HG02798 (cell line): ENCODE measurements around the gene ADAM19.

Experiments
- ATAC-seq: cut with Tn5 transposase; IDR thresholded peaks from one replicate; pipeline ENCODE4 v1.9.1; 2021; ENCODE audit warnings: mild to moderate bottlenecking; ENCODE audit not compliant: unreplicated experiment, poor library complexity

ADAM19 gene

GRCh38 chr5:157575381-157576020 lies at the start of gene ADAM19:
Gene ADAM19 (minus strand): TSS chr5:157575775. CDS start chr5:157575696, 79 bp downstream.
- peak; percentile 58 for ATAC-seq

- no peak for ATAC-seq
Measured at GRCh38 chr5:157624144-157624543, 48.6 kb upstream of the ADAM19 start.

GRCh38 chr5:157620776-157621175 lies 45.2 kb upstream of the ADAM19 start:
- no peak for ATAC-seq

- ATAC-seq = no peak
Measured at GRCh38 chr5:157618191-157618765, 42.7 kb upstream of the ADAM19 start.

- no peak for ATAC-seq
Measured at GRCh38 chr5:157616785-157617184, 41.2 kb upstream of the ADAM19 start.

GRCh38 chr5:157613385-157614245 lies 38.0 kb upstream of the ADAM19 start:
- no peak for ATAC-seq

- no peak for ATAC-seq
Measured at GRCh38 chr5:157612581-157612980, 37.0 kb upstream of the ADAM19 start.

GRCh38 chr5:157611571-157612476 lies 36.2 kb upstream of the ADAM19 start:
- ATAC-seq = peak; percentile 82

GRCh38 chr5:157610990-157611389 lies 35.4 kb upstream of the ADAM19 start:
- peak; percentile 10 for ATAC-seq

- no peak for ATAC-seq
Measured at GRCh38 chr5:157608972-157609565, 33.5 kb upstream of the ADAM19 start.

- ATAC-seq = no peak
Measured at GRCh38 chr5:157607371-157608161, 32.0 kb upstream of the ADAM19 start.

GRCh38 chr5:157606046-157606445 lies 30.5 kb upstream of the ADAM19 start:
- no peak for ATAC-seq

GRCh38 chr5:157603333-157604190 lies 28.0 kb upstream of the ADAM19 start:
- ATAC-seq = no peak

GRCh38 chr5:157602505-157602904 lies 26.9 kb upstream of the ADAM19 start:
- ATAC-seq = peak; percentile 58

- ATAC-seq = no peak
Measured at GRCh38 chr5:157600252-157600651, 24.7 kb upstream of the ADAM19 start.

GRCh38 chr5:157599565-157599964 lies 24.0 kb upstream of the ADAM19 start:
- ATAC-seq = no peak

- peak; percentile 24 for ATAC-seq
Measured at GRCh38 chr5:157598350-157598936, 22.9 kb upstream of the ADAM19 start.

GRCh38 chr5:157597277-157597676 lies 21.7 kb upstream of the ADAM19 start:
- ATAC-seq = no peak
